PC-9 (cell line): ENCODE data around the gene RAB11FIP4.

Experiments used
- CTCF ChIP-seq: fragments of 200-600 bp; sonication (generic); conservative IDR thresholded peaks from 2 replicates; pipeline ENCODE4 v1.6.1; 2017; ENCODE audit warnings: mixed run types, antibody characterized with exemption, mild to moderate bottlenecking, moderate library complexity
- EZH2 ChIP-seq: fragments of 200-600 bp; sonication (generic); IDR thresholded peaks from 2 replicates; pipeline ENCODE4 v1.8.0; 2017; ENCODE audit warnings: antibody characterized with exemption, low read depth

GRCh38 chr17:31535581-31535981 lies 144.1 kb downstream of the RAB11FIP4 start:
- no peak for TF ChIP-seq CTCF
- TF ChIP-seq EZH2, result no peak
